ENCODE measurements around the gene SLC5A1. TPM values are rescaled to one million over a fixed set of nuclear protein-coding genes. Genes with fewer than 3 reads are reported as not detected.

SLC5A1 gene
- polyA plus RNA-seq, 1 experiment, result not detected

- POLR2A ChIA-PET, result no interaction called here
- Histone ChIP-seq H3K27me3 (ENCODE audit: control insufficient read depth, insufficient read depth, low read length) (no peaks in the 10 kb centered on the region; the same call in 1 of the 2 replicates), H3K36me3 (ENCODE audit: control insufficient read depth, insufficient read depth, low read length) (no peaks in the 10 kb centered on the region), H3K4me3 (ENCODE audit: low read depth, low read length) (no peak overlapping the region)
- CTCF ChIA-PET, result no interaction called here
- DNase-seq (ENCODE audit: low read depth), result no peak
- TF ChIP-seq CTCF (IDR thresholded peaks at IDR 0.05; ENCODE audit: insufficient read depth, low read depth, low read length), result no peak
These were observed 57.6 kb downstream of the SLC5A1 start for GRCh38 chr22:32100711-32101110.

GRCh38 chr22:32103658-32104315, 60.7 kb downstream of the SLC5A1 start:
- ChIA-PET CTCF (interaction anchor here (0.7 to 1.5 kb wide), 3 partner anchors 151 to 946 kb away, joined by 3 to 5 read pairs (median 3); partner anchors contain the start of gene SLC5A4), POLR2A (no interaction called here)
- no peaks in the 10 kb centered on the region for H3K36me3 ChIP-seq (ENCODE audit: control insufficient read depth, insufficient read depth, low read length)
- DNase-seq (ENCODE audit: low read depth), result no peak
- no peaks in the 10 kb centered on the region for H3K27me3 ChIP-seq (ENCODE audit: control insufficient read depth, insufficient read depth, low read length)
- peak; percentile 25; the same call in 1 of the 2 replicates for TF ChIP-seq CTCF (IDR thresholded peaks at IDR 0.05; ENCODE audit: insufficient read depth, low read depth, low read length)
- no peak overlapping the region for H3K4me3 ChIP-seq (ENCODE audit: low read depth, low read length)

- TF ChIP-seq CTCF (IDR thresholded peaks at IDR 0.05; ENCODE audit: insufficient read depth, low read depth, low read length), result no peak
- ChIA-PET POLR2A (no interaction called here), CTCF (no interaction called here)
- Histone ChIP-seq H3K36me3 (ENCODE audit: control insufficient read depth, insufficient read depth, low read length) (no peaks in the 10 kb centered on the region), H3K4me3 (ENCODE audit: low read depth, low read length) (no peak overlapping the region), H3K27me3 (ENCODE audit: control insufficient read depth, insufficient read depth, low read length) (peaks cover 1% of the 10 kb centered on the region; the same call in 1 of the 2 replicates)
- no peak for DNase-seq (ENCODE audit: low read depth)
These were observed 63.9 kb downstream of the SLC5A1 start for GRCh38 chr22:32106930-32107329.

- no peaks in the 10 kb centered on the region for H3K36me3 ChIP-seq (ENCODE audit: control insufficient read depth, insufficient read depth, low read length)
- TF ChIP-seq CTCF (IDR thresholded peaks at IDR 0.05; ENCODE audit: insufficient read depth, low read depth, low read length), result no peak
- DNase-seq (ENCODE audit: low read depth), result no peak
- ChIA-PET POLR2A (no interaction called here), CTCF (no interaction called here)
- peaks cover 1% of the 10 kb centered on the region; the same call in 1 of the 2 replicates for H3K27me3 ChIP-seq (ENCODE audit: control insufficient read depth, insufficient read depth, low read length)
- H3K4me3 ChIP-seq (ENCODE audit: low read depth, low read length), result no peak overlapping the region
These were observed 69.3 kb downstream of the SLC5A1 start for GRCh38 chr22:32112380-32112779.

GRCh38 chr22:32119568-32120235, 76.6 kb downstream of the SLC5A1 start:
- DNase-seq (ENCODE audit: low read depth), result no peak
- POLR2A ChIA-PET, result no interaction called here
- CTCF ChIA-PET, result no interaction called here
- H3K36me3 ChIP-seq (ENCODE audit: control insufficient read depth, insufficient read depth, low read length), result no peaks in the 10 kb centered on the region
- H3K27me3 ChIP-seq (ENCODE audit: control insufficient read depth, insufficient read depth, low read length), result no peaks in the 10 kb centered on the region; the same call in 1 of the 2 replicates
- no peak overlapping the region for H3K4me3 ChIP-seq (ENCODE audit: low read depth, low read length)
- no peak for TF ChIP-seq CTCF (IDR thresholded peaks at IDR 0.05; ENCODE audit: insufficient read depth, low read depth, low read length)

Measured in BJ (cell line).